ENCODE data around the gene DAGLA. TPM values are rescaled to one million over a fixed set of nuclear protein-coding genes. Genes with fewer than 3 reads are reported as not detected.

Gene DAGLA
- total and polyA plus RNA-seq, 8 donors: 3.7 to 6.9 (median 5.2) TPM

DNA sequence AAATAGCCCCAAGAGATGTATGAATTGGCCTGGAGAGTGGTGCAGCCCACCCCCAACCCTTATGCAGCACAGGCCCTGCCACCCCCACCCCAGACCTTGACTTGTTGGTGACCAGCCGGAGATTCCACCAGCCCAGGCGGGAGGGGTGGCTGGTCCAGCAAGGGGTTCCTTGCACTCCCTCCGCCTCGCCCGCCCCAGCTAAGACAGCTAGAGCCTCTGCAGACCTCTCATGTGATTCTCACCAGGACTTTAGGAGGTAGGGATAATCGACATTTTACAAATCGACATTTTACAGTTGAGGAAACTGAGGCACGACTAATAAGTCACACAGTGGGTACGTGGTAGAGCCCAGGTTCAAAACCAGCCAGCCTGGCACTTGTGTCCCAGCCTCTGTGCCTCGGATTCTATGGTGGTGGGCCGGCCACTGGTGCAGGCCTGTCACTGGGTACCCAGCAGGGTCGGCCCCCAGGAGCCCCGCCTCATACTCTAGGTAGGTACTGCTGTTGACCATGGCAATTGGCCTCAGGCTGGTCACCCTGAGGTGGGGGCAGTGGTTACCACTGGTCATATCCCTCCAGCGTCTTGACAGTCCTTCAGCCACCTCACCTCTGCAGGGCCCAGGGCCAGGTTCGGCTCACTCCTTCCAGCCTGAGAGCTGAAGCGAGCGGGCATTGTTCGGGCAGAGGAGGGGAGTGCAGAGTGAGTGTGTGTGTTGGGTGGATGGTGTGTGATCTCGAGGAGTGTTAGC lies 37.3 kb downstream of the DAGLA start:
- Histone ChIP-seq H3K9me3 (no peaks in the 10 kb centered on the region), H3K36me3 (no peaks in the 10 kb centered on the region), H3K4me1 (no peaks in the 10 kb centered on the region), H3K4me3 (no peak overlapping the region), H3K27ac (no peak overlapping the region), H3K27me3 (no peaks in the 10 kb centered on the region)
- TF ChIP-seq, protein P1, sequence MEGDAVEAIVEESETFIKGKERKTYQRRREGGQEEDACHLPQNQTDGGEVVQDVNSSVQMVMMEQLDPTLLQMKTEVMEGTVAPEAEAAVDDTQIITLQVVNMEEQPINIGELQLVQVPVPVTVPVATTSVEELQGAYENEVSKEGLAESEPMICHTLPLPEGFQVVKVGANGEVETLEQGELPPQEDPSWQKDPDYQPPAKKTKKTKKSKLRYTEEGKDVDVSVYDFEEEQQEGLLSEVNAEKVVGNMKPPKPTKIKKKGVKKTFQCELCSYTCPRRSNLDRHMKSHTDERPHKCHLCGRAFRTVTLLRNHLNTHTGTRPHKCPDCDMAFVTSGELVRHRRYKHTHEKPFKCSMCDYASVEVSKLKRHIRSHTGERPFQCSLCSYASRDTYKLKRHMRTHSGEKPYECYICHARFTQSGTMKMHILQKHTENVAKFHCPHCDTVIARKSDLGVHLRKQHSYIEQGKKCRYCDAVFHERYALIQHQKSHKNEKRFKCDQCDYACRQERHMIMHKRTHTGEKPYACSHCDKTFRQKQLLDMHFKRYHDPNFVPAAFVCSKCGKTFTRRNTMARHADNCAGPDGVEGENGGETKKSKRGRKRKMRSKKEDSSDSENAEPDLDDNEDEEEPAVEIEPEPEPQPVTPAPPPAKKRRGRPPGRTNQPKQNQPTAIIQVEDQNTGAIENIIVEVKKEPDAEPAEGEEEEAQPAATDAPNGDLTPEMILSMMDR (IDR thresholded peaks at IDR 0.05): no peak
- ATAC-seq (no peak), DNase-seq (no peak), FAIRE-seq (no peak)
- intact Hi-C loops (cut with DNase I): no loop called here
- 89 to 91% methylated on average over 19 of the region's 19 CpGs for WGBS, 2 donors

GRCh38 chr11:61718046-61718531 lies 37.9 kb downstream of the DAGLA start:
- TF ChIP-seq, protein P1 (IDR thresholded peaks at IDR 0.05): no peak

DNA sequence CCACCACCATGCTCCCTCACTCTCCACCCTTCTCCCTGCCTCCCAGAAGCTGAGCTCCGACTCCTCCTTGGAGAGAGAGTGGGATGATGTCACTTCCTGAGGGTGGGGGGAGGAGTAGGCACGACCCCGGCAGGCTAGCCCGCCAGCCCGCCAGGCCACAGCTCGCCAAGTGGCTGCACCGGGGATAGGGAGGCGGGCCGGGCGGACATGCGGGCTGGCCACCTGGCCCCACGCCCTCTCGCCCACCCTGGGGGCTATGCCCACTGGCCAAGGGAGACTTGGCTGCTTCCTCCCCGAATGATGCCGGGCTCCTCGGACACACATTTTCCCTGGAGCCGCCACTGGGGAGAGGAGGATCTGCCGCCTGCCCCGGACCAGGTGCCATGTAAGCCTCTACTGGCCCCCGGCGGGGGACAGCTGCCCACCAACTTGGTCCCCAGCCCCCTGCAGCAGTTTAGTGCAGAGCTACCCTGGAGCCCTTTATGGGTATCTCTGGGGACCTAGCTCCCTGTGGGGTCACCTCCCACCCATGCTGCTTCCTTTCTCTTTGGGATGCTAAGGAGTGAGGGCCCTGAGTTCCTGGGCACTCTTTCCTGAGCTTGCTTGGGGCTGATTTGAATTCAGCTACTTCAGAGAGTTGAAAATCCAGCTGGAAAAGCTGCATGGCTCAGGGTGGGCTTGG lies 38.6 kb downstream of the DAGLA start:
- H3K36me3 ChIP-seq: peaks cover 0 to 11% (median 0%) of the 10 kb centered on the region in 3 donors
- peak in 3 of 4 donors; percentile 17 to 37 (median 29) for ATAC-seq
- no peak overlapping the region for H3K27ac ChIP-seq

More at GRCh38 chr11:61718046-61718531, 37.9 kb downstream of the DAGLA start:
- intact Hi-C loops (cut with DNase I): no loop called here
- Histone ChIP-seq H3K9me3 (no peaks in the 10 kb centered on the region), H3K27ac (no peak overlapping the region), H3K4me1 (no peaks in the 10 kb centered on the region), H3K36me3 (peaks cover 0 to 4% (median 0%) of the 10 kb centered on the region in 3 donors), H3K4me3 (no peak overlapping the region), H3K27me3 (no peaks in the 10 kb centered on the region)
- ATAC-seq (no peak), DNase-seq (no peak), FAIRE-seq (no peak)
- WGBS, 2 donors: 65 to 80% methylated on average over 9 of the region's 9 CpGs

DNA sequence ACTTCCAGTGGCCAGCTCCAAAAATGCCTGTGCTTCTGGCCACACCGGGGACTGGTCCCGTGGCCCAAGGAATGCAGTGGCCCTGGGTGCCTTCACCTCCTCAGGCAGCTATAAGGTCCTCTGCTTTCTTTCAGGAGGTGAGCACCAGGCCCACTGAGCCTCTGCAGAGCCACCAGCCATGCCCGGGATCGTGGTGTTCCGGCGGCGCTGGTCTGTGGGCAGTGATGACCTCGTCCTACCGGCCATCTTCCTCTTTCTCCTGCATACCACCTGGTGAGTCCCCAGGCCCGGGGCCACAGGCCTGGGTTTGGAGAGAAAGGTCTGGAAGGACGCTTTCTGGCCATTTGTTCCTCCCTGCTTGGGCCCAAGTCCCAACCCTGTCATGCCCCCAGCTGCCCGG lies 39.8 kb downstream of the DAGLA start:
- TF ChIP-seq, protein P1 (IDR thresholded peaks at IDR 0.05): no peak
- FAIRE-seq: no peak
- WGBS, 2 donors: 88 to 95% methylated on average over 12 of the region's 12 CpGs
- Histone ChIP-seq H3K27ac (no peak overlapping the region), H3K9me3 (no peaks in the 10 kb centered on the region), H3K27me3 (no peaks in the 10 kb centered on the region), H3K4me1 (no peaks in the 10 kb centered on the region), H3K4me3 (no peak overlapping the region), H3K36me3 (peaks cover 0 to 16% (median 0%) of the 10 kb centered on the region in 3 donors)
- ATAC-seq: no peak
- DNase-seq: no peak
- intact Hi-C loops (cut with DNase I): no loop called here

More for the DNA sequence above, 38.6 kb downstream of the DAGLA start:
- TF ChIP-seq, protein P1 (IDR thresholded peaks at IDR 0.05): no peak
- FAIRE-seq (no peak), DNase-seq (peak in 1 of 6 donors; percentile 77)
- 79 to 86% methylated on average over 18 to 21 of the region's 21 CpGs for WGBS, 2 donors
- no peaks in the 10 kb centered on the region for H3K27me3 ChIP-seq
- intact Hi-C loops (cut with DNase I): no loop called here
- H3K4me1 ChIP-seq: no peaks in the 10 kb centered on the region
- H3K4me3 ChIP-seq: no peak overlapping the region
- no peaks in the 10 kb centered on the region for H3K9me3 ChIP-seq

Measured in pancreas (tissue), 10 donors.